ENCODE results near the gene MAD2L1BP.

DNA sequence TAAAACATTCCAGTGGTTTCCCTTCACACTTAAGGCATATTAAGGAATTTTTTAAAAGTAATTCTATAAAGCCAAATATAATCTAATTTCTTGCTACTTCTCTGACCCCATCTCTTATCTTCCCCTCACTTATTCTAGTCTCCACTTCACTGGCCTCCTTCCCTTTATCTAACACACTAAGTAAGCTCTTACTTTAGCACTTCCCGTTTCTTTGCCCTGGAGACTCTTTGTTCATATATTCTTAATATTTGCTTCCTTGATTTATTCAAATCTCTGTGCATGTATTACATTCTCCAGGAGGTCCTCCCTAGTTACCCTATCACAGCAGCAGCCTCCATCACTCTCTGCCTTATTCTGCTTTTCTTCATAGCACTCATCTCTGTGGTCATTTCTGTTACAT is 26.8 kb upstream of the MAD2L1BP start:
- no peak for TF ChIP-seq SIN3A (IDR thresholded peaks at IDR 0.05; ENCODE audit: borderline replicate concordance, low read depth, low read length)
- TF ChIP-seq, protein P1, sequence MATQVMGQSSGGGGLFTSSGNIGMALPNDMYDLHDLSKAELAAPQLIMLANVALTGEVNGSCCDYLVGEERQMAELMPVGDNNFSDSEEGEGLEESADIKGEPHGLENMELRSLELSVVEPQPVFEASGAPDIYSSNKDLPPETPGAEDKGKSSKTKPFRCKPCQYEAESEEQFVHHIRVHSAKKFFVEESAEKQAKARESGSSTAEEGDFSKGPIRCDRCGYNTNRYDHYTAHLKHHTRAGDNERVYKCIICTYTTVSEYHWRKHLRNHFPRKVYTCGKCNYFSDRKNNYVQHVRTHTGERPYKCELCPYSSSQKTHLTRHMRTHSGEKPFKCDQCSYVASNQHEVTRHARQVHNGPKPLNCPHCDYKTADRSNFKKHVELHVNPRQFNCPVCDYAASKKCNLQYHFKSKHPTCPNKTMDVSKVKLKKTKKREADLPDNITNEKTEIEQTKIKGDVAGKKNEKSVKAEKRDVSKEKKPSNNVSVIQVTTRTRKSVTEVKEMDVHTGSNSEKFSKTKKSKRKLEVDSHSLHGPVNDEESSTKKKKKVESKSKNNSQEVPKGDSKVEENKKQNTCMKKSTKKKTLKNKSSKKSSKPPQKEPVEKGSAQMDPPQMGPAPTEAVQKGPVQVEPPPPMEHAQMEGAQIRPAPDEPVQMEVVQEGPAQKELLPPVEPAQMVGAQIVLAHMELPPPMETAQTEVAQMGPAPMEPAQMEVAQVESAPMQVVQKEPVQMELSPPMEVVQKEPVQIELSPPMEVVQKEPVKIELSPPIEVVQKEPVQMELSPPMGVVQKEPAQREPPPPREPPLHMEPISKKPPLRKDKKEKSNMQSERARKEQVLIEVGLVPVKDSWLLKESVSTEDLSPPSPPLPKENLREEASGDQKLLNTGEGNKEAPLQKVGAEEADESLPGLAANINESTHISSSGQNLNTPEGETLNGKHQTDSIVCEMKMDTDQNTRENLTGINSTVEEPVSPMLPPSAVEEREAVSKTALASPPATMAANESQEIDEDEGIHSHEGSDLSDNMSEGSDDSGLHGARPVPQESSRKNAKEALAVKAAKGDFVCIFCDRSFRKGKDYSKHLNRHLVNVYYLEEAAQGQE (IDR thresholded peaks at IDR 0.05; ENCODE audit: low read depth, low read length), result no peak
- TF ChIP-seq EZH2phosphoT487 (IDR thresholded peaks at IDR 0.05; ENCODE audit: borderline replicate concordance, low read depth), result no peak
- TF ChIP-seq JUND (IDR thresholded peaks at IDR 0.05), result no peak
- TF ChIP-seq, protein P2, sequence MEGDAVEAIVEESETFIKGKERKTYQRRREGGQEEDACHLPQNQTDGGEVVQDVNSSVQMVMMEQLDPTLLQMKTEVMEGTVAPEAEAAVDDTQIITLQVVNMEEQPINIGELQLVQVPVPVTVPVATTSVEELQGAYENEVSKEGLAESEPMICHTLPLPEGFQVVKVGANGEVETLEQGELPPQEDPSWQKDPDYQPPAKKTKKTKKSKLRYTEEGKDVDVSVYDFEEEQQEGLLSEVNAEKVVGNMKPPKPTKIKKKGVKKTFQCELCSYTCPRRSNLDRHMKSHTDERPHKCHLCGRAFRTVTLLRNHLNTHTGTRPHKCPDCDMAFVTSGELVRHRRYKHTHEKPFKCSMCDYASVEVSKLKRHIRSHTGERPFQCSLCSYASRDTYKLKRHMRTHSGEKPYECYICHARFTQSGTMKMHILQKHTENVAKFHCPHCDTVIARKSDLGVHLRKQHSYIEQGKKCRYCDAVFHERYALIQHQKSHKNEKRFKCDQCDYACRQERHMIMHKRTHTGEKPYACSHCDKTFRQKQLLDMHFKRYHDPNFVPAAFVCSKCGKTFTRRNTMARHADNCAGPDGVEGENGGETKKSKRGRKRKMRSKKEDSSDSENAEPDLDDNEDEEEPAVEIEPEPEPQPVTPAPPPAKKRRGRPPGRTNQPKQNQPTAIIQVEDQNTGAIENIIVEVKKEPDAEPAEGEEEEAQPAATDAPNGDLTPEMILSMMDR (IDR thresholded peaks at IDR 0.05), result no peak
- TF ChIP-seq TCF12 (IDR thresholded peaks at IDR 0.05), result no peak
- no peak for TF ChIP-seq EP300 (IDR thresholded peaks at IDR 0.05; ENCODE audit: borderline replicate concordance in 1 of 2, low read depth in 1 of 2, low read length in 1 of 2)
- no peak for TF ChIP-seq FOSL2 (IDR thresholded peaks at IDR 0.05; ENCODE audit: borderline replicate concordance, low read depth)

Measured in SK-N-SH (cell line).